ENCODE results near the gene TMEM254. TPM values are rescaled to one million over a fixed set of nuclear protein-coding genes. Genes with fewer than 3 reads are reported as not detected.

Gene TMEM254
- 11.2 and 15.1 TPM in 2 replicates for total RNA-seq

GRCh38 chr10:80078448-80079311, at the start of gene TMEM254:
TSS of gene TMEM254 (plus strand) at chr10:80078665. CDS start at chr10:80078700, 35 bp downstream.

GRCh38 chr10:80132299-80133139, 54.1 kb downstream of the TMEM254 start, which contains the start of gene PLAC9:
TSS of gene PLAC9 (plus strand) at chr10:80132730. CDS start at chr10:80132763, 33 bp downstream.

Other genes starting within 250 kb of the TMEM254 start
- gene SFTPD, start 129.6 kb upstream of the TMEM254 start, total RNA-seq = not detected in 2 replicates
- 17.2 and 21.5 TPM in 2 replicates for gene PLAC9, start 54.1 kb downstream of the TMEM254 start, total RNA-seq
- gene ANXA11, start 126.9 kb downstream of the TMEM254 start, total RNA-seq = 149 and 172 TPM in 2 replicates
- gene MAT1A, start 211.0 kb downstream of the TMEM254 start, total RNA-seq = not detected in 2 replicates

All from hair follicle dermal papilla cell (primary cell).